Left ventricle myocardium inferior (tissue), 1 donor: ENCODE measurements around the gene ELMO1. TPM values are rescaled to one million over a fixed set of nuclear protein-coding genes. Genes with fewer than 3 reads are reported as not detected.

Experiments
- DNase-seq: peaks from one replicate; pipeline ENCODE4 v3.0.0-alpha.2; 2020
- H3K27ac ChIP-seq: fragments of 200-600 bp; replicated peaks from 2 replicates; pipeline ENCODE4 v1.8.0; 2021
- H3K27me3 ChIP-seq: fragments of 200-600 bp; 2 replicates; pipeline ENCODE4 v1.8.0; 2021; ENCODE audit warnings: low read depth
- H3K36me3 ChIP-seq: fragments of 200-600 bp; 2 replicates; pipeline ENCODE4 v1.8.0; 2021
- H3K4me1 ChIP-seq: fragments of 200-600 bp; 2 replicates; pipeline ENCODE4 v1.8.0; 2021
- H3K4me3 ChIP-seq: fragments of 200-600 bp; 2 replicates; pipeline ENCODE4 v1.8.0; 2021; ENCODE audit warnings: mild to moderate bottlenecking, moderate library complexity
- H3K9me3 ChIP-seq: fragments of 200-600 bp; replicated peaks from 2 replicates; pipeline ENCODE4 v1.8.0; 2021
- CTCF ChIP-seq: fragments of 200-600 bp; IDR thresholded peaks from 2 replicates; pipeline ENCODE4 v1.8.0; 2021; ENCODE audit warnings: antibody characterized with exemption, mild to moderate bottlenecking, borderline replicate concordance
- intact Hi-C: fragments of 100-400 bp; cut with micrococcal nuclease; formaldehyde crosslinking; loops from one replicate; pipeline ENCODE4 v1.11.0; 2022
- total RNA-seq: library from RNA; stranded (reverse); fragmentation: NEBNext Ultra II Directional; extraction: Animal tissue kit (Norgen Biotek cat#: 25700); gene quantifications from one replicate; pipeline ENCODE4 v1.2.1, GENCODE V29; 2021
- donor health status: DM: no; HTN: yes; CAD: no; lungs with severe emphysema.

ELMO1 gene
- total RNA-seq, 1 donor from 2014 or later = 10.0 TPM

GRCh38 chr7:36925691-36926090 lies 523.0 kb downstream of the ELMO1 start:
- no peak for DNase-seq
- H3K27me3 ChIP-seq = no peaks in the 10 kb centered on the region
- peaks cover 9% of the 10 kb centered on the region for H3K9me3 ChIP-seq
- H3K4me3 ChIP-seq = no peak overlapping the region
- no peaks in the 10 kb centered on the region for H3K36me3 ChIP-seq
- peaks cover 8% of the 10 kb centered on the region for H3K4me1 ChIP-seq
- intact Hi-C loops = no loop called here
- no peak for TF ChIP-seq CTCF
- no peak overlapping the region for H3K27ac ChIP-seq

- Histone ChIP-seq H3K9me3 (peaks cover 9% of the 10 kb centered on the region), H3K27ac (no peak overlapping the region), H3K4me1 (peaks cover 8% of the 10 kb centered on the region), H3K36me3 (no peaks in the 10 kb centered on the region), H3K4me3 (no peak overlapping the region), H3K27me3 (no peaks in the 10 kb centered on the region)
- DNase-seq = no peak
- no peak for TF ChIP-seq CTCF
- intact Hi-C loops = no loop called here
Observed at GRCh38 chr7:36925207-36925606, 523.5 kb downstream of the ELMO1 start.

GRCh38 chr7:36923943-36924436 lies 524.7 kb downstream of the ELMO1 start:
- Histone ChIP-seq H3K4me1 (peaks cover 8% of the 10 kb centered on the region), H3K36me3 (no peaks in the 10 kb centered on the region), H3K27ac (no peak overlapping the region), H3K27me3 (no peaks in the 10 kb centered on the region), H3K4me3 (no peak overlapping the region), H3K9me3 (peaks cover 9% of the 10 kb centered on the region)
- TF ChIP-seq CTCF = no peak
- no peak for DNase-seq
- intact Hi-C loops = no loop called here

GRCh38 chr7:36923185-36923584 lies 525.5 kb downstream of the ELMO1 start:
- Histone ChIP-seq H3K9me3 (peaks cover 9% of the 10 kb centered on the region), H3K36me3 (no peaks in the 10 kb centered on the region), H3K4me3 (no peak overlapping the region), H3K27me3 (no peaks in the 10 kb centered on the region), H3K27ac (no peak overlapping the region), H3K4me1 (peaks cover 8% of the 10 kb centered on the region)
- DNase-seq = no peak
- intact Hi-C loops = no loop called here
- no peak for TF ChIP-seq CTCF

- no peaks in the 10 kb centered on the region for H3K27me3 ChIP-seq
- H3K4me1 ChIP-seq = peaks cover 8% of the 10 kb centered on the region
- no peaks in the 10 kb centered on the region for H3K36me3 ChIP-seq
- TF ChIP-seq CTCF = no peak
- no peak overlapping the region for H3K4me3 ChIP-seq
- intact Hi-C loops = no loop called here
- no peak overlapping the region for H3K27ac ChIP-seq
- H3K9me3 ChIP-seq = peaks cover 9% of the 10 kb centered on the region
- DNase-seq = no peak
Observed at GRCh38 chr7:36920433-36920832, 528.2 kb downstream of the ELMO1 start.

- TF ChIP-seq CTCF = no peak
- intact Hi-C loops = no loop called here
- DNase-seq = no peak
- peaks cover 9% of the 10 kb centered on the region for H3K9me3 ChIP-seq
- H3K27ac ChIP-seq = no peak overlapping the region
- H3K36me3 ChIP-seq = no peaks in the 10 kb centered on the region
- no peaks in the 10 kb centered on the region for H3K27me3 ChIP-seq
- H3K4me3 ChIP-seq = no peak overlapping the region
- peaks cover 8% of the 10 kb centered on the region for H3K4me1 ChIP-seq
Observed at GRCh38 chr7:36919738-36920137, 528.9 kb downstream of the ELMO1 start.
